ENCODE data around the gene ANKRD12.

The ANKRD12 gene

GRCh38 chr18:9104244-9104901, 32.2 kb upstream of the ANKRD12 start:
- Histone ChIP-seq H3K27me3 (no peaks in the 10 kb centered on the region), H3K36me3 (no peaks in the 10 kb centered on the region), H3K4me1 (ENCODE audit: control insufficient read depth in 1 of 2, insufficient read depth in 1 of 2, low read depth in 1 of 2, low read length in 1 of 2) (peaks cover 51 to 54% of the 10 kb centered on the region in 2 experiments), H3K9me3 (no peaks in the 10 kb centered on the region), H3K4me3 (ENCODE audit: low read depth in 1 of 2, low read length in 1 of 2) (peak overlapping the region; percentile 66 to 89), H3K27ac (peak overlapping the region; percentile 95)
- TF ChIP-seq CTCF (IDR thresholded peaks at IDR 0.05), result no peak

GRCh38 chr18:9105420-9105819, 31.2 kb upstream of the ANKRD12 start:
- no peak overlapping the region for H3K4me3 ChIP-seq (ENCODE audit: low read depth in 1 of 2, low read length in 1 of 2)
- H3K9me3 ChIP-seq, result no peaks in the 10 kb centered on the region
- TF ChIP-seq CTCF (IDR thresholded peaks at IDR 0.05), result no peak
- H3K36me3 ChIP-seq, result no peaks in the 10 kb centered on the region
- peaks cover 51 to 54% of the 10 kb centered on the region in 2 experiments for H3K4me1 ChIP-seq (ENCODE audit: control insufficient read depth in 1 of 2, insufficient read depth in 1 of 2, low read depth in 1 of 2, low read length in 1 of 2)
- peak overlapping the region; percentile 95 for H3K27ac ChIP-seq
- H3K27me3 ChIP-seq, result no peaks in the 10 kb centered on the region

DNA sequence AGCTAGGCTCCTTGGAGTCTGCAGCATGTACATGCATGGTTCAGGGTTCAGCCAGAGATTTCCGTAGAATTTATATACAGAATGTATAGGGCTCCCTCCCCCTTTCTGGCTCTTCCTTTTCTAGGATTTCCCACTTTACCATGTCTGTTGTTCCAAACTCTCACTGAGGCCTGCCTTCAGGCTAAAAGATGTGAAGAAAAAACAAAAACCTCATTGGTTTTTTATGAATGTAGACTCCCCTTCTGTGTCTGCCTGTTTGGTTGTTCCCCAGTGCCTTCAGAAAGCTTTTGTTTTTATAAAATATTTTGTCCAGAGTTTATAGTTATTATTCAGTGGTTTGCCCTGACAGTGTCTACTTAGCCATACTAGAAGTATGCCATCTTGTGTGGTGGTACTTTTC, 30.5 kb upstream of the ANKRD12 start:
- no peak for TF ChIP-seq CTCF (IDR thresholded peaks at IDR 0.05)
- Histone ChIP-seq H3K4me3 (ENCODE audit: low read depth in 1 of 2, low read length in 1 of 2) (no peak overlapping the region), H3K4me1 (ENCODE audit: control insufficient read depth in 1 of 2, insufficient read depth in 1 of 2, low read depth in 1 of 2, low read length in 1 of 2) (peaks cover 51 to 54% of the 10 kb centered on the region in 2 experiments)

DNA sequence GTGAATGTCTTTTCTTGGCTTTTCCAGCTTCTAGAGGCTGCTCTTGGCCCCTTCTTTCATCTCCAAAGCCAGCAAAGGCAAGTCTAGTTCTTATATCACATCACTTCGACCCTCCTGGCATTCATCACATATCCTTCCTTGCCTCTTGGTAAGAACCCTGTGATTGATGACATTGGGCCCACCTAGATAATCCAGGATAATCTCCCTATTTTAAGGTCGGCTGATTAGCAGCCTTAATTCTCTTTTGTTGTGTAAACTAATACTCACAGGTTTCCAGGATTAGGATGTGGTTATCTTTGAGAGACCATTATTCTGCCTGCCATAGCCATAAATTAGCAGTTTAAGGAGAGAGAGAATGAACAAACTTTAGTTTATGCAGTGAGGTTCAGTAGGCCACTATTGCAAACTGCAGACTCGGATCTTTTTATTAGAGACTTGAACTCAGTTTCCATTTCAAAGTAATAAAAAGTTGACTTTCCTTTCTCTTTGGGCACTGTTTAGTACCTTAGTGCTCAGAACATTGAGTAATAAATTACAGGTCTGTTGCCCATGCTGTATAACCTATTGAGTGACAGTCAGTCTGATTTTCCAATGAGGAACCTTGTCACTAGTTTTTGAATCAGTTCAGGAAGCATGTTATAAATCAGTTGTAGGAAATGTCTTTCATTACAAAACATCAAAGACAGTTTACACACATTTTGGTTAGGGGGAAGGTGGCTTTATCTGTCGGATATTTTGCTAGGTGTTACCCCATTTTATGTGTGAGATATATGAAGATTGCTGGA, 29.6 kb upstream of the ANKRD12 start:
- Histone ChIP-seq H3K27ac (peak overlapping the region; percentile 39), H3K4me3 (ENCODE audit: low read depth in 1 of 2, low read length in 1 of 2) (no peak overlapping the region), H3K27me3 (no peaks in the 10 kb centered on the region), H3K4me1 (ENCODE audit: control insufficient read depth in 1 of 2, insufficient read depth in 1 of 2, low read depth in 1 of 2, low read length in 1 of 2) (peaks cover 42 to 46% of the 10 kb centered on the region in 2 experiments), H3K36me3 (no peaks in the 10 kb centered on the region), H3K9me3 (no peaks in the 10 kb centered on the region)
- TF ChIP-seq CTCF (IDR thresholded peaks at IDR 0.05), result no peak

More for the DNA sequence above, 30.5 kb upstream of the ANKRD12 start:
- Histone ChIP-seq H3K36me3 (no peaks in the 10 kb centered on the region), H3K9me3 (no peaks in the 10 kb centered on the region), H3K27me3 (no peaks in the 10 kb centered on the region), H3K27ac (no peak overlapping the region)

GRCh38 chr18:9108911-9109310, 27.7 kb upstream of the ANKRD12 start:
- Histone ChIP-seq H3K9me3 (no peaks in the 10 kb centered on the region), H3K4me3 (ENCODE audit: low read depth in 1 of 2, low read length in 1 of 2) (no peak overlapping the region), H3K27me3 (no peaks in the 10 kb centered on the region), H3K27ac (no peak overlapping the region), H3K4me1 (ENCODE audit: control insufficient read depth in 1 of 2, insufficient read depth in 1 of 2, low read depth in 1 of 2, low read length in 1 of 2) (peaks cover 33 to 43% of the 10 kb centered on the region in 2 experiments), H3K36me3 (no peaks in the 10 kb centered on the region)
- no peak for TF ChIP-seq CTCF (IDR thresholded peaks at IDR 0.05)
